ENCODE results near the gene NCKAP5.

DNA sequence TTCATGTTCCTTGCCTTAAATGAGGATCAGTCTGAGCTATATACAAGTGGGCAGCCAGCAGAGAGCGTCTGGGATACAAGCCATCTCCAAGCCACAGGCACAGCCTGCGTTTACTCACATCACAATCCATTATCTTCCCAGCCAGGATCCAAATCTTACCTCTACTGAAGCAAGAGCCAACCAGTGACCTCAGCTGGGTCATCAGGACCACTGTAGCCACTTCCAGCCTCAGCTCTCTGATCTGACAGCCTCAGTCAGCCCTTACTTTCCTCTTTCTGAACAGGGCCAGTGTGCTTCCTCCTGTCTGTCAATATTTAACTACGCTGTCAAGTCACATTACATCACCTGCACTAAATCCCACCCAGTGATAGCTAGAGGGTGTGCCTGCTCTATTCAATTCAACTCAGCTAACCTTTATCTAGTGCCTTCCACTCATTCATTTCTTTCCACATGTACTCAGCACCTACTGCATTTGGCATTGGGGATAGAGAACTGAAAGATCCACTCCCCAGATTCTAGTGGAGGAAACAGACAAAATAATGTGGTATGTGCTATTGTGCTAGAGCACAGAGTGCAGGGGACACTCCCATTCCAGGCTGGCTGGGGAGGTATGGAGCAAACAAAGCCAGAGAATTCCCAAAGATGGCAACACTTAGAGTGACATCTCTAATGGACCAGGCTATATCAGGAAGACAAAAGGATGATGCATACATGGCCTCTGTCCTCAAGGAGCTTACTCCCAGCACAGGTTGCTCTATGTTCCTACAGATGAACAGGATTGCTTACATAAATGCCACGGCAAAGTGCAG is 146.5 kb downstream of the NCKAP5 start:
- TF ChIP-seq CTCF (conservative IDR thresholded peaks at IDR 0.05; ENCODE audit: low read depth, low read length), result no peak
- no peak for TF ChIP-seq EZH2phosphoT487 (IDR thresholded peaks at IDR 0.05; ENCODE audit: borderline replicate concordance, low read length)

All from PC-3 (cell line).